ENCODE measurements around the gene MAFG. TPM values are rescaled to one million over a fixed set of nuclear protein-coding genes. Genes with fewer than 3 reads are reported as not detected.

Gene MAFG
- total and polyA plus RNA-seq, 2 of the 13 experiments (the other 11 are each of a cell fraction or from before 2014, with no cell fraction given) = 14.5 to 20.0 TPM

GRCh38 chr17:81959362-81960129 is 32.0 kb upstream of the MAFG start (continued):
- TF ChIP-seq, protein P1, sequence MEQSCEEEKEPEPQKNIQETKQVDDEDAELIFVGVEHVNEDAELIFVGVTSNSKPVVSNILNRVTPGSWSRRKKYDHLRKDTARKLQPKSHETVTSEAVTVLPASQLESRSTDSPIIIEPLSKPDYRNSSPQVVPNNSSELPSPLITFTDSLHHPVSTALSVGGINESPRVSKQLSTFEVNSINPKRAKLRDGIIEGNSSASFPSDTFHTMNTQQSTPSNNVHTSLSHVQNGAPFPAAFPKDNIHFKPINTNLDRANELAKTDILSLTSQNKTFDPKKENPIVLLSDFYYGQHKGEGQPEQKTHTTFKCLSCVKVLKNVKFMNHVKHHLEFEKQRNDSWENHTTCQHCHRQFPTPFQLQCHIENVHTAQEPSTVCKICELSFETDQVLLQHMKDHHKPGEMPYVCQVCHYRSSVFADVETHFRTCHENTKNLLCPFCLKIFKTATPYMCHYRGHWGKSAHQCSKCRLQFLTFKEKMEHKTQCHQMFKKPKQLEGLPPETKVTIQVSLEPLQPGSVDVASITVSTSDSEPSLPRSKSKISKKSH (CRISPR knock-in tag; IDR thresholded peaks at IDR 0.05; ENCODE audit: borderline replicate concordance) = no peak
- no peak for TF ChIP-seq ARNT (IDR thresholded peaks at IDR 0.05)
- no peak for TF ChIP-seq NFKBIZ (CRISPR knock-in tag; IDR thresholded peaks at IDR 0.05)
- no peak for TF ChIP-seq HMGA1 (CRISPR knock-in tag; conservative IDR thresholded peaks at IDR 0.05)
- no peak for TF ChIP-seq NFATC3 (CRISPR knock-in tag; IDR thresholded peaks at IDR 0.05)
- TF ChIP-seq HNRNPUL1 (IDR thresholded peaks at IDR 0.05; ENCODE audit: low read depth, low read length) = no peak
- TF ChIP-seq ZNF577 (CRISPR knock-in tag; IDR thresholded peaks at IDR 0.05; ENCODE audit: borderline replicate concordance, low read depth) = no peak
- TF ChIP-seq ZNF703 (CRISPR knock-in tag; IDR thresholded peaks at IDR 0.05; ENCODE audit: borderline replicate concordance) = no peak
- TF ChIP-seq ZNF558 (CRISPR knock-in tag; IDR thresholded peaks at IDR 0.05; ENCODE audit: borderline replicate concordance) = peak; percentile 77; the same call in 1 of the 2 replicates
- TF ChIP-seq ZFP36L2 (CRISPR knock-in tag; IDR thresholded peaks at IDR 0.05) = no peak
- 0 out of 2 replicates have a peak, but pooled peaks have one; percentile 51 for TF ChIP-seq ZNF224 (CRISPR knock-in tag; IDR thresholded peaks at IDR 0.05)
- TF ChIP-seq, protein P2, sequence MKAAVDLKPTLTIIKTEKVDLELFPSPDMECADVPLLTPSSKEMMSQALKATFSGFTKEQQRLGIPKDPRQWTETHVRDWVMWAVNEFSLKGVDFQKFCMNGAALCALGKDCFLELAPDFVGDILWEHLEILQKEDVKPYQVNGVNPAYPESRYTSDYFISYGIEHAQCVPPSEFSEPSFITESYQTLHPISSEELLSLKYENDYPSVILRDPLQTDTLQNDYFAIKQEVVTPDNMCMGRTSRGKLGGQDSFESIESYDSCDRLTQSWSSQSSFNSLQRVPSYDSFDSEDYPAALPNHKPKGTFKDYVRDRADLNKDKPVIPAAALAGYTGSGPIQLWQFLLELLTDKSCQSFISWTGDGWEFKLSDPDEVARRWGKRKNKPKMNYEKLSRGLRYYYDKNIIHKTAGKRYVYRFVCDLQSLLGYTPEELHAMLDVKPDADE (CRISPR knock-in tag; IDR thresholded peaks at IDR 0.05) = no peak
- TF ChIP-seq JUNB (CRISPR knock-in tag; IDR thresholded peaks at IDR 0.05; ENCODE audit: borderline replicate concordance) = no peak
- TF ChIP-seq, protein P3, sequence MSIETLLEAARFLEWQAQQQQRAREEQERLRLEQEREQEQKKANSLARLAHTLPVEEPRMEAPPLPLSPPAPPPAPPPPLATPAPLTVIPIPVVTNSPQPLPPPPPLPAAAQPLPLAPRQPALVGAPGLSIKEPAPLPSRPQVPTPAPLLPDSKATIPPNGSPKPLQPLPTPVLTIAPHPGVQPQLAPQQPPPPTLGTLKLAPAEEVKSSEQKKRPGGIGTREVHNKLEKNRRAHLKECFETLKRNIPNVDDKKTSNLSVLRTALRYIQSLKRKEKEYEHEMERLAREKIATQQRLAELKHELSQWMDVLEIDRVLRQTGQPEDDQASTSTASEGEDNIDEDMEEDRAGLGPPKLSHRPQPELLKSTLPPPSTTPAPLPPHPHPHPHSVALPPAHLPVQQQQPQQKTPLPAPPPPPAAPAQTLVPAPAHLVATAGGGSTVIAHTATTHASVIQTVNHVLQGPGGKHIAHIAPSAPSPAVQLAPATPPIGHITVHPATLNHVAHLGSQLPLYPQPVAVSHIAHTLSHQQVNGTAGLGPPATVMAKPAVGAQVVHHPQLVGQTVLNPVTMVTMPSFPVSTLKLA (IDR thresholded peaks at IDR 0.05) = no peak
- TF ChIP-seq PPARG (CRISPR knock-in tag; conservative IDR thresholded peaks at IDR 0.05) = no peak
- TF ChIP-seq PITX1 (CRISPR knock-in tag; IDR thresholded peaks at IDR 0.05) = no peak
- no peak for TF ChIP-seq ZNF121 (CRISPR knock-in tag; IDR thresholded peaks at IDR 0.05)
- no peak for TF ChIP-seq PAWR (CRISPR knock-in tag; IDR thresholded peaks at IDR 0.05; ENCODE audit: borderline replicate concordance)
- no peak for TF ChIP-seq HMG20A (CRISPR knock-in tag; IDR thresholded peaks at IDR 0.05; ENCODE audit: borderline replicate concordance)
- TF ChIP-seq DMAP1 (CRISPR knock-in tag; IDR thresholded peaks at IDR 0.05) = 0 out of 2 replicates have a peak, but pooled peaks have one; percentile 18
- TF ChIP-seq, protein P4, sequence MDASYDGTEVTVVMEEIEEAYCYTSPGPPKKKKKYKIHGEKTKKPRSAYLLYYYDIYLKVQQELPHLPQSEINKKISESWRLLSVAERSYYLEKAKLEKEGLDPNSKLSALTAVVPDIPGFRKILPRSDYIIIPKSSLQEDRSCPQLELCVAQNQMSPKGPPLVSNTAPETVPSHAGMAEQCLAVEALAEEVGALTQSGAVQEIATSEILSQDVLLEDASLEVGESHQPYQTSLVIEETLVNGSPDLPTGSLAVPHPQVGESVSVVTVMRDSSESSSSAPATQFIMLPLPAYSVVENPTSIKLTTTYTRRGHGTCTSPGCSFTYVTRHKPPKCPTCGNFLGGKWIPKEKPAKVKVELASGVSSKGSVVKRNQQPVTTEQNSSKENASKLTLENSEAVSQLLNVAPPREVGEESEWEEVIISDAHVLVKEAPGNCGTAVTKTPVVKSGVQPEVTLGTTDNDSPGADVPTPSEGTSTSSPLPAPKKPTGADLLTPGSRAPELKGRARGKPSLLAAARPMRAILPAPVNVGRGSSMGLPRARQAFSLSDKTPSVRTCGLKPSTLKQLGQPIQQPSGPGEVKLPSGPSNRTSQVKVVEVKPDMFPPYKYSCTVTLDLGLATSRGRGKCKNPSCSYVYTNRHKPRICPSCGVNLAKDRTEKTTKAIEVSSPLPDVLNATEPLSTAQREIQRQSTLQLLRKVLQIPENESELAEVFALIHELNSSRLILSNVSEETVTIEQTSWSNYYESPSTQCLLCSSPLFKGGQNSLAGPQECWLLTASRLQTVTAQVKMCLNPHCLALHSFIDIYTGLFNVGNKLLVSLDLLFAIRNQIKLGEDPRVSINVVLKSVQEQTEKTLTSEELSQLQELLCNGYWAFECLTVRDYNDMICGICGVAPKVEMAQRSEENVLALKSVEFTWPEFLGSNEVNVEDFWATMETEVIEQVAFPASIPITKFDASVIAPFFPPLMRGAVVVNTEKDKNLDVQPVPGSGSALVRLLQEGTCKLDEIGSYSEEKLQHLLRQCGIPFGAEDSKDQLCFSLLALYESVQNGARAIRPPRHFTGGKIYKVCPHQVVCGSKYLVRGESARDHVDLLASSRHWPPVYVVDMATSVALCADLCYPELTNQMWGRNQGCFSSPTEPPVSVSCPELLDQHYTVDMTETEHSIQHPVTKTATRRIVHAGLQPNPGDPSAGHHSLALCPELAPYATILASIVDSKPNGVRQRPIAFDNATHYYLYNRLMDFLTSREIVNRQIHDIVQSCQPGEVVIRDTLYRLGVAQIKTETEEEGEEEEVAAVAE (CRISPR knock-in tag; IDR thresholded peaks at IDR 0.05; ENCODE audit: borderline replicate concordance) = no peak

Measured in HepG2 (cell line).